D721Med (cell line): Measurements from ENCODE around the gene MKRN1.

ENCODE experiments used
- DNase-seq: peaks from one replicate; pipeline ENCODE4 v3.0.0; 2011; ENCODE audit warnings: low spot score; ENCODE audit not compliant: insufficient read length
- FAIRE-seq: peaks from 2 replicates; lab custom pipeline; 2011; peaks lifted over from hg19 to GRCh38; lab: Jason Lieb, UNC
- CTCF ChIP-seq: IDR thresholded peaks from 2 replicates; pipeline ENCODE4 v1.5.1; 2012; ENCODE audit warnings: mild to moderate bottlenecking, control low read depth; ENCODE audit not compliant: insufficient read depth; ENCODE audit errors: missing control alignments

The MKRN1 gene

GRCh38 chr7:140479062-140479738 lies at the start of gene MKRN1:
MKRN1 (minus strand) TSS chr7:140479505; CDS start chr7:140479344, 161 bp downstream.
- no peak for FAIRE-seq
- peak; percentile 79 for DNase-seq
- TF ChIP-seq CTCF = no peak

GRCh38 chr7:140526787-140527664 lies 47.7 kb upstream of the MKRN1 start:
- TF ChIP-seq CTCF = no peak

GRCh38 chr7:140526214-140526613 lies 46.9 kb upstream of the MKRN1 start:
- no peak for TF ChIP-seq CTCF
- DNase-seq (no peak), FAIRE-seq (no peak)

More at GRCh38 chr7:140526787-140527664, 47.7 kb upstream of the MKRN1 start:
- FAIRE-seq (no peak), DNase-seq (no peak)

- no peak for FAIRE-seq
- DNase-seq = no peak
- no peak for TF ChIP-seq CTCF
These were observed 46.4 kb upstream of the MKRN1 start for GRCh38 chr7:140525743-140526142.

- FAIRE-seq (no peak), DNase-seq (no peak)
- TF ChIP-seq CTCF = no peak
These were observed 42.1 kb upstream of the MKRN1 start for GRCh38 chr7:140521421-140521820.

- DNase-seq = no peak
- no peak for TF ChIP-seq CTCF
- FAIRE-seq = no peak
These were observed 39.7 kb upstream of the MKRN1 start for GRCh38 chr7:140519007-140519399.

- DNase-seq (no peak), FAIRE-seq (no peak)
- no peak for TF ChIP-seq CTCF
These were observed 39.2 kb upstream of the MKRN1 start for GRCh38 chr7:140518370-140519006.
